HG02885 (cell line): Measurements from ENCODE around the gene SNX25.
"Not testable (repeated sequence)": the region's sequence is repeated elsewhere in the genome, so short reads cannot be mapped to it uniquely, and the experiment has no call there.

ENCODE experiments used
- ATAC-seq: cut with Tn5 transposase; IDR thresholded peaks from one replicate; pipeline ENCODE4 v1.9.1; 2021; ENCODE audit warnings: mild to moderate bottlenecking; ENCODE audit not compliant: unreplicated experiment, poor library complexity

Gene SNX25

DNA sequence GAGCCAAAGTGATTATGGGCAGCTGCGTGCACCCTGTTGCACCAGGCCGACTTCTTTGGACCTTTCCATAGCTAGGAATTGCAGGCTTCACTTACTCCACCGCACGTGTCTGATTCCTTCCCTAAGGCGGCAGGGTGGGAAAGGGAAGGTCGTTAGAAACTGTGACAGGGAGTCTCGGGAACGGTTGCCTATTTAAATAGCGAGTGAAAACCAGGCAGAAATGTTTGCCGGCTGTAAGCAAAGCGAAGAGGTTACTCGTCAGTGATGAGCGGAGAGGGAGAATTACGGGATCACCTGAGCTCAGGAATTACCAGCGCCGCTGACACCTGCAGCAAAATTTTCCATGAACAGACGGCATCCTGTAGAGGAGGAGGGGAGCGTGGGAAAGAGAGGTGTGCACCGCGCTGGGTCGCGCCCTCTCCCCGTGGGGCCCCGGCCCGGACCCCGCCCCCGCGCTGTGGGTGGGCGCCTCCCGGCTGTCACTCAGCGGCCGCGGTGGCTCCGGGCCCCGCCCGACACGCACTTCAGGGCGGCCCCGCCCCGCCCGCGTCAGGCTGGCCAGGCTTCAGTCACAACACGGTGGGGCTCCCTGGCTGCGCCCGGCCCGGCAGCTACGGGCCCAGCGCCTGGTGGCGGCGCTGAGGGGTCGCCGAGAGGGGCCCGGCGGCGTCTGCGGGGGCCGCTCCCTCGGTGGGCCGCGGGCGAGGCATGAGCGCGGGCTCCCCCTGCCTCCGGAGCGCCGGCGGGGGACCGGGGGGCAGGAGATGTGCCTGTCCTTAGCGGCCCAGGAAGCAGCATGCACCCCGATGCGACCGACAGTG is at the start of gene SNX25:
Gene SNX25, plus strand, starts transcription at position 568 of the 821 bp plus-strand sequence. Its CDS starts 229 bp downstream, at position 797.
- peak; percentile 76 for ATAC-seq

DNA sequence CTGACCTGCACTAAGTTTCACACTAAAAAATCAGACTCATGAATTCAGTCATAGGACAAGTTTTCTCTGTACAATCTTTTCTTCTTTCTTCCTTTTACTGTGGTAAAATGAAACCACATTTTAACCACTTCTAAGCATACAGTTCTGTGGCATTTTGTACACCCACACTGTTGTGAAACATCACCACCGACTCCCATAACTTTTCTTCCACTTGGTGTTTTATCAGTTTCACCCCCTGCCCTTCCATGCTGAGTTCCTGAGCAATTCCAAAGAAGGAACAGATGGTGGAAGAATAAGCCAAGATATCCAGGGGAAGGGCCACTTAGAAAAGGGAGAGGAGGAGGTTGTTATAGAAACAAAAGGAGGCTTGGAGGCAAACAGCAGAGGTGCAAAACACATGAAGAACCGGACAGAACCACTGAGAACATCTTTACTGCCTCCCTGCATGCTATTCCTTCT is 43.8 kb upstream of the SNX25 start:
- ATAC-seq, result peak; percentile 98

DNA sequence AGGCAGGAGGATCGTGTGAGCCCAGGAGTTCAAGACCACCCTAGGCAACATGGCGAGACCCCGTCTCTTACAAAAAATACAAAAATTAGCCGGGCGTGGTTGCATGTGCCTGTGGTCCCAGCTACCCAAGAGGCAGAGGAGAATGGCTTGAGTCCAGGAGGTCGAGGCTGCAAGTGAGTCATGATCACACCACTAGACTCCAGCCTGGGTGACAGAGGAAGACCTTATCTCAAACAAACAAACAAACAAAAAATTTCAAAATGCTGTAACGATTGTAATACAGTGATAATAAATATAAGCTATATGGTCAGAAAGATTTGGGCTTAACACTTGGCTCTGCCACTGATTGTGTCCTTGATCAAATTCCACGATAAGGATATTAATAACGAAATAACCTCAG is 42.2 kb upstream of the SNX25 start:
- ATAC-seq, result no peak

DNA sequence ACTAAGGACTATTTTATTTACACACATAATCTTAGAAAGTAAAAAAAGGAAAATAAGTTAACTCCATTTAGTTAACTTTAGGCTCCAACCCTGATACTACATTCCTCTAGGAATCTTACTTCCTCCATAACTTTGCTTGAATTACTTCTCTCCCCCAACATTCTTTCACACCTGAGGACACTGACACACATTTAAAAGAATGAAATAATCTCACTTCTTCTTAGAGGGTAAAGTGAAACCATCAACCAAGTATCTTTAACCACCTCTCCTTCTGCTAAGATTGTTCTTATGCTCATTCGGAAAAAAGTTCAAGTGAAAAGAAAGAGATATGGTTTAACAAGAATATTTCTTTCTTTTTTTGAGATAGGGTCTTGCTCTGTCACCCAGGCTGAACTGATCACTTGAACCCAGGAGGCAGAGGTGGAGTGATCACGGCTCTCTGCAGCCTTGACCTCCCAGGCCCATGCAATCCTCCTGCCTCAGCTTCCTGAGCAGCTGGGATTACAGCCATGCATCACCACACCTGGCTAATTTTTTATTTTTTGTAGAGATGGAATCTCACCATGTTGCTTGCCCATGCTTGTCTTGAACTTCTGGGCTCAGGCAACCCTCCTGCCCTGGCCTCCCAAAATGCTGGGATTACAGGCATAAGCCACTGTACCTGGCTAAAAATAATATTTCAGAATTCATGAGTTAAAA is 37.9 kb upstream of the SNX25 start:
- ATAC-seq, result peak; percentile 92

DNA sequence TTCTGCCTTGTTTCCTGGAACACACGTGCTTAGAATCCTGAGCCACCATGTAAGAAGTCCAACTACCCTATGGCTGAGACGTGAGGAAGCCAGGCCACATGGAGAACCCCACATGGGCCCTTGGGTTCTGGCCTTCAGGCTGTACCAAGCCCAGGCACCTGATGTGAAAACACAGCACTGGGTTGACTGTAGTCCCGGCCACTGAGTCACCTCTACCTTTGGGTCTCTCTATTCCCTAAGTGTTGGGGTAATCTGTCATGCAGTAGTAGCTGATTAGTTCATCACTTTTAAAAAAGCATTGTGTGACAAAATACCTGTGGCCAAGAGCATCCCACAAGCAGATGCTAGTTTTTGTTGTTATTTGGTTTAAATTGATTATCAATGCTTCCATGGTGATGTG is 29.9 kb upstream of the SNX25 start:
- no peak for ATAC-seq

DNA sequence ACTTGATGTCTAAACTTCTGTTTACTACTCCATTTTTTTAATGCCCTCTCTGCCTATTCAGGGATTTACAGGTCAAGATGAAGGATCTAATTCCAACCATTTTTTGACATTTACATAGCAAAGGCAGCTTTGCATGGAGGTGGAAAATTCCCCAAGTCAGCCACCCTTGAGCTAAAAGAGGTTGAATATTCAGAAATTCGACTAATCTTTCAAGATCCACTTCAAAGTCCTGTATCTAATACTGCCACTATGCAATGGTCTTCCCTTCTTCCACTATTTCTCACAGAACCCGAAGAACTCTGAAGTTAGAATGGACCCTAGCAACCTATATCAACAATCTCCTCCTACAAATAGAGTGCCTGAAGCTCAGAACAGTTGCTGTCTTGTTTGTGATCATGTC is 27.2 kb upstream of the SNX25 start:
- ATAC-seq, result no peak

DNA sequence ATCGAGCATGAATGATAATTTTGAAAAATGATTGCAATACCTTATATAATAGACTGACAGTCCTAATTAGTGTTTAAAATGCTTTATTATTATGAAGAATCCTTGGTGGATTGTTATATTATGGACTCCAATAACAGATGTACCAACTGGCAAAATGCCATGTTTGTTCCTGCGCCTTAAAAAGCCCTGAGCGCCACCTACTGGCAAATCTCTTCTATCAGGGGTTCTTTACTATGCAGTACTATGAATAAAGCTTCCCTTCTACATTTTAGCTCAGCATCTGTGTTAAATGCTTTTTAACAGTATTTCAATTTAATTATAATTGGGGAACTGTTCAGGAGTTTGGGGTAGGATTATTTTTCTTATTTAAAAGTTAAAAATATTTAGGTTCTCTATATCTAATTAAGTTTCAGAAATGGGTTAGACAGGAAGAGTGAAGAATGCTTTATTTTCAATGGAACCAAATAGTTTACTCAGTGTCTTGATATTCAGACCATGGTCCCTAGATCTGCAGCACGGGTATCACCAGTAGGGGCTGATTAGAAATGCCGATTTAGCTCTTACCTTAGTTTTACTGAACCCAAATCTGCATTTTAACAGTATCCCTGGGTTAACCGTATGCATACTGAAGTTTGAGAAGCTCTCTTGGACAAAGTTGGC is 25.6 kb upstream of the SNX25 start:
- ATAC-seq, result peak; percentile 53

DNA sequence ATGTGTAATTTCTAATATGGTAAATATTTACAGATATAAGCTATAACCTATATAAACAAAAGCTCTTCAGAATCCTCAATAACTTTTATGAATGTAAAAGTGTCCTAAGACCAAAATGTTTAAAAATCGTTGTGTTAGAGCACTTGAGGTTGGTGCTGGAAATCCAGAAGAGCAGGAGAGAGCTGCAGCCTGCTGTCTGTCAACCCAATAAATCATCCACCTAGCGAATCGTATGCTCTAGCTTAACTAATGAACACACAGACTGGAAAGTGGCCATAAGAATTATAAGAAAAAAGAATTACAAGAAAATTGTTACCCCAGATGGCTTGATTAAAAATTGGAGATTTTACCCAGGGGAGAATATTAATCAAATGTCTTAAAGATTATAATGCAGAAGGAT is 22.6 kb upstream of the SNX25 start:
- ATAC-seq, result no peak

DNA sequence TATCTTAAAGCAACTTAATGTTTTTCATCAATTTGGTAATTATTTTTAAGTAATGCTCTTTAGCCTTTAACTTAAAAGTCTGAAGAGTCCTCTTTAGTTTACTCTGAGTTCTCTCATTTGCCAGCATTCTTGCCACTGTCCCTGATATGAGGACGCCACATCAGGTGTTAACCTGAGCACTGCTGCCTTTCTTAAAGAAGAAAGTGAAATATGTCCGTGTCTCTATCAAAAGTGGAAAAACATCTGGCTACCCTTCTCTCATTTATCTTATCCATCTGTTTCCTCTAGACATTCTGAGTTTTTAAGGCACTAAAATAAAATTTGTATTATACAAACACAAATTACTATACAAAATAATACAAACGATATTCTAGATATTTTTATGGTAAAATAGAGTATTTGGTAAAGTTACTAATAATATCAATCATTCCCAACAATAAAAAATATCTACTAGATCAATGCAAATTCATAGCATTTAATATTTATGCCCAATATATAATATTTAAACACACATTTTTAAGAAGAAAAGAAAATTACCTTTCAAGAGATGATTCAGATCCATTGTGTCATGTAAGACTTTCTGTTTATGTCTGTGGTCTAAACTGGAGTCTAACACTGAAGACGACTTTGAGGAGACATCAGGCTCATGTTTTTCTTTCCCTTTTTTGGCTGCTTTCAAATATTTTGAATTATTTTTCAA is 19.6 kb upstream of the SNX25 start:
- no peak for ATAC-seq

DNA sequence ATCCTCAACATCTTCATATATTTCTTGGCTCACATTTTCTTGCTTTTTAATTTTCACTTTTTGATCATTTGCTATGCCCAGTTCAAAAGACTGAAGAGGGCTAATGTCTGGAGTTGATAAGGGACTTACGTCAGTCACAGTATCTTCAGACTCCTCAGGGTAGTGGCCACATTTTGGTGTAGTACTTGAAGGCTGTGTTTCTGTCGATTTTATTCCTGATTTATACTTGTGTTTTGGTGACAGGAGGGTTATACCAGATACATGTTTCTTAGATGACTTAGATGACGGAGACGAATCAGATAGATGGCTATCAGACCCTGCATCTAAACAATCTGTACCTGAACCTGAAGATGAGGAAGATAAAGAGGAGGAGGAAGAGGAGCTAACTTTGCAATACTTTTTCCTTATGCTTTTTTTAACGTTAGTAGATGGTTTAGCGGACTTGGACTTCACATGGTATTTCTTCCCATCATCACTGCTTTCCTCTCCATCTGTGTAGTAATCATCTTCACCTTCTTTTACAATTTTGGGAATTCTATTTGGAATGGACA is 19.0 kb upstream of the SNX25 start:
- no peak for ATAC-seq

DNA sequence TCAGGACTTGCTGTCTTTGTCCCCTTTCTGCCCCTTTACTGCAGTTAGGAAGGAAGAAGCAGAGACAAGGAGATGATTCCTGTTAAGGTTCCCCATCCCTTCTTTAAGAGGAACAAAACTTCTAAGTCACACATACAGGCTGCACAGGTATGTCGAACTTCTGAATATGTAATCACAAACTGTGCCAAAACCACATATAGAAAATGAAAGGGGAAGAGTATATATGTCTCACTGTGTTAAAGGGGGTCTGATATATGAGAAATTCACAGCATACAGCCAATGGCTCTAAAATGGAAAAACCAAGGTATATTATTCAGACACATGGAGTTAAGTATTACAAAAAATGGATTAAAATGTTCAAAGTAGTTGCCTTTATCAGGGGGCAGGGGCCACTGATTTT is 17.3 kb upstream of the SNX25 start:
- peak; percentile 94 for ATAC-seq

DNA sequence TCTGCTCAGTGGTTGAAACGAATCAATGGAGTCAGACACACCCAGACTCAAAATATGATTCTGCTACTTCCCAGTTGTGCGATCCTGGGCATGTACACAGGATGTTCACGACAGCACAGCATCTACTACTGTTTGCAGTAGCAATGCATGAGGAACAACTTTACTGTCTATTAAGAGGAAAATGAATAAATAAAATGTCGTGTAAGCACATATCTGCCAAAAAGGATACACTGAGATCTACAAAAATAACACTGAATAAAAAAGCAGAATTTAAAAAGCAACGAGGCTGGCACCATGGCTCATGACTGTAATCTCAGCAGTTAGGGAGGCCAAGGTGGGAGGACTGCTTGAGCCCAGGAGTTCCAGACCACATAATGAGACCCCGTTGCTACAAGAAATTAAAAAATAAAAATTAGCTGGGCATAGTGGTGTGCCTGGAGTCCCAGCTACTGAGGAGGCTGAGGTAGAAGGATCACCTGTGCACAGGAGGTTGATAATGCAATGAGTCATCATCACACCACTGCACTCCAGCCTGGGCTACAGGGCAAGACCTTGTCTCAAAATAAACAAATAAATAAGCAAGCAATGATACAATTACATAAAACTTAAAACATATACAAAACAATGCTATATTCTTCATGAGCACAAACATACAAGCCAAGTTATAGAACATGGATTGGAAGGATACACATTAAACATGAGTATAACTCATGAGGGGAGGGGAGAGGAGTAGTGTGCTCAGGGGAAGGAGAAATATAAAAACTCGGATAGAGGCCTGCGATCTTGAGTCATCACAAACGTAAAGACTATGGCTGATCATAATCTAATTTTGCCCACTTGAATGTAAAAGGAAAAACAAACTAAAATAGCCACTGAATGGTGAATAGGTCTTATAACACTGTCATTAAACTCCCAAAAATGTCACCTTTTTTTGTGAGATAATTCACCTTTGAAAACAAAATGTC is 14.2 kb upstream of the SNX25 start:
- no peak for ATAC-seq

DNA sequence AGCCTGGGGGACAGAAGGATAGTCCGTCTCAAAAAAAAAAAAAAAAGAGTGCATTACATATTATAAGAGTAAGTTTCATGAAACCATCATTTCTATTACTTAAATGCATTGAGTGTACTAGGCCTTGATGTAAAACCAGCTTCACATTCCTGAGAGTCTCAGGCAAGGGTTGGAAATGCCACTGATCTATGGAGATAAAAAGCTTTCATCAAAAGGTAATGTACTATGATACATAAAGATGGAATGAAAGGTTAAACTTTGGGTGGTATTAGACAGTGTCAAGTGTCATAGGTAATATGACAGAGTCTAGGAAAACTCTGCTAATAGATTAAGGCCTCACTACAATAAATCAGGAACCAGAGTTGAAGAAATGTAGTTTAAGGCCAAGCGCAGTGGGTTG is 13.0 kb upstream of the SNX25 start:
- ATAC-seq, result no peak

DNA sequence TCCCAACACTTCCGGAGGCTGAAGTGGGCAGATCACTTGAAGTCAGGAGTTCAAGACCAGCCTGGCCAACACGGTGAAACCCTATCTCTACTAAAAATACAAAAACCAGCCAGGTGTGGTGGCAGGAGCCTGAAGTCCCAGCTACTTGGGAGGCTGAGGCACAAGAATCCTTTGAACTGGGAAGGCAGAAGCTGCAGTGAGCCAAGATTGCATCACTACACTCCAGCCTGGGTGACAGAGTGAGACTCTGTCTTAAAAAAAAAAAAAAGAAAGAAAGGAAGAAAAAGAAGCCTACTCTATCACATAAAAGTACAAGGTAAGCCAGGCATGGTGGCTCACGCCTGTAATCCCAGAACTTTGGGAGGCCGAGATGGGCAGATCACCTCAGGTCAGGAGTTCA is 11.2 kb upstream of the SNX25 start:
- ATAC-seq, result not testable (repeated sequence)

DNA sequence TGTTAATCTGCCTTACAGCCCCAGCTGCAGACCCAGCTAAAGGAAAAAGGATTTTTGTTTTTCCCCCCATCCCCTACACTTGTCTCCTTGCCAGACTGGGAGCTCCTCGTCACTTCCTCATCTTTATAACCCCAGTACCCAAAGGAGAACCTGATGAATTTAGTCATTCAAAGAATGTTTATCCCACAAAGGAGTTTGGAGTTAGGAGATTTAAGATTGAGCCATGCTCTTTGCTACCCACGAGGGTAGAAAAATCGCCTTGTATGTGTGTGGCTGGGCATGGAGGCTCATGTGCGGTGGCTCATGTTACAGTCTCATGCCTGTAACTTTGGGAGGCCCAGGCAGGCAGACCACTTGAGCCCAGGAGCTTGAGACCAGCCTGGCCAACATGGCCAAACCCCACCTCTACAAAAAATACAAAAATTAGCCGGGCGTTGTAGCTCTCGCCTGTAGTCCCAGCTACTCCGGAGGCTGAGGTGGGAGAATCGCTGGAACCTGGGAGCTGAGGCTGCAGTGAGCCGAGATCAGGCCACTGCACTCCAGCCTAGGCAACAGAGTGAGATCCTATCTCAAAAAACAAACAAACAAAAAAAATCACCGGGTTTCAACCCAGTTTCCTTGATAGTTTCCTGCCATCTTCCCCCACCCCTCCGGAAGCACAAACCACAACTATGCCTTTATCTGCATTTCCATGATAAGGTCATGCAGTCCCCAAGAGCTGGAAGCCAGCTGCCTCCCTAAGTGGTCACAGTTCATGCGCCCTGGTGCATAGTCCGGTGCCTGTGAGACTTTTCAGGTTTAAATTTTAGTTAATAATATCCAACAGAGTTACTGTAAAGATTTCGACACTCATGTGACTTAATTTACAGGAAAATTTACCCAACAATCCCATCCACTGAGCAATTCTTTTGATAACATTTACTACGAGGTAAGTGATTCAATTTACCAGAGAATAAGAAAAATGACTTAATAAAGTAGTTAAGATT is 7.1 kb upstream of the SNX25 start:
- peak; percentile 23 for ATAC-seq

DNA sequence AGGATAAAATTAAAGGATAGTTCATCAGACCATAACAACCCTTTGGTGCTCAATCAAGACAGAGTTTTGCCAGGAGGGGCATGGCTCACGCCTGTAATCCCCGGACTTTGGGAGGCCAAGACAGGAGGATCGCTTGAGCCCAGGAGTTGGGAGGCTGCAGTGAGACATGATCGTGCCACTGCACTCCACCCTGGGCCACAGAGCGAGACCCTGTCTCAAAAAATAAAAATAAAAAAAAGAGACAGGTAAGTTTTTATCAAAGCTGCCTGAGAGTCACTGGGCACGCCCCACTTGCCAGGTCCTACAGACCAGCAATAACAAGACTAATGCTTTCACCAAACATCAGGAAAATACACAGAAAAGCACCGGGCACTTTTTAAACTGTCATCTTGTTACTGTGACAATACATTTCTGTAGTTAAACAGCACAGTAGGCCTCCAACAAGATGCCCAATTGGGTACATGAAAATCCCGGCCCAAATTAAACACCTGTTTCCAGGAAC is 6.4 kb upstream of the SNX25 start:
- ATAC-seq, result peak; percentile 2

DNA sequence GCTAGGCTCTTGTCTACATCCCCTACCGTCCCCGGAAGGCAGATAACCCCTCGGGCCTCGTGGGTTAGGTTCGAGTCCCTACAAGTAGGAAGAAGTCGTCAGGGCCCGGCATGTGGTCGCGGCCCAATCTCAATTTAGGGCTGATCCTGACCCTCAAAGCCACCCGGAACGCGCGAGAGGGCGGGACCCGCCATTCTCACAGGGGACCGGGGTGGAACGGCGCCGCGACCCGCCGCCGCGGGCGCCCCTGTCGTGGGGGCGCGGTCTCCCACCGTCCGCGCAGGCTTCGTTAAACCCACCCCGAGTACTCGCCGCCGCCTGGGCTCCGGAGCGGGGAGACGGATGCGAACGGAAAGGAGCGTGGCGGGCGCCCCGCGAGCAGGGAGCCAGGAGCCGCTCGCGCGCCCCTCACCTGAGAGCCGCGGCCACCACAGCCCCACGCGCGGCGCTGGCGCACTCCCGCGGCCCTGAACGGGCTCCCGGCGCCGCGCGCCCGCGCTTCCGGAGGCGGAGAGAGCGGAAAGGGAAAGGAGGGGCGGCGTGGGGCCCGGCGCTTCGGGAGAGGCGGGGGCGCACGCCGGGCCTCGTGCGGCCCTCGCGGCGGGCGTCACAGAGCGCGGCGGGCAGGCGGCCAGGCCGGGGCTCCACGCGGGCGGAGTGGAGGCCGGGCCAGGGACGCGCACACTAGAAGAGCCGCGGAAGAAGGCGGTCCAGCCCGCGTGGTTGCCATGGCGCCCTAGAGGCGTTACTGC is 5.7 kb upstream of the SNX25 start, which contains the start of gene CFAP97:
Gene CFAP97, minus strand, starts transcription at position 515 of the 752 bp plus-strand sequence. CDS start 12,804 bp downstream, outside the sequence.
- peak; percentile 78 for ATAC-seq
